NCI-H774 (cell line): ENCODE measurements around the gene DNM3.
A peak's percentile ranks its signal among the peaks of the same experiment; 100 is the strongest.
"Not testable (repeated sequence)": the region's sequence is repeated elsewhere in the genome, so short reads cannot be mapped to it uniquely, and the experiment has no call there.

Experiments used
- DNase-seq: peaks from one replicate; lab custom pipeline; 2025; lab: John Stamatoyannopoulos, UW

DNM3 gene

GRCh38 chr1:171841050-171841910, at the start of gene DNM3:
Gene DNM3 (plus strand): TSS chr1:171841498. CDS start chr1:171841657, 159 bp downstream.
- peak; percentile 74 for DNase-seq

DNA sequence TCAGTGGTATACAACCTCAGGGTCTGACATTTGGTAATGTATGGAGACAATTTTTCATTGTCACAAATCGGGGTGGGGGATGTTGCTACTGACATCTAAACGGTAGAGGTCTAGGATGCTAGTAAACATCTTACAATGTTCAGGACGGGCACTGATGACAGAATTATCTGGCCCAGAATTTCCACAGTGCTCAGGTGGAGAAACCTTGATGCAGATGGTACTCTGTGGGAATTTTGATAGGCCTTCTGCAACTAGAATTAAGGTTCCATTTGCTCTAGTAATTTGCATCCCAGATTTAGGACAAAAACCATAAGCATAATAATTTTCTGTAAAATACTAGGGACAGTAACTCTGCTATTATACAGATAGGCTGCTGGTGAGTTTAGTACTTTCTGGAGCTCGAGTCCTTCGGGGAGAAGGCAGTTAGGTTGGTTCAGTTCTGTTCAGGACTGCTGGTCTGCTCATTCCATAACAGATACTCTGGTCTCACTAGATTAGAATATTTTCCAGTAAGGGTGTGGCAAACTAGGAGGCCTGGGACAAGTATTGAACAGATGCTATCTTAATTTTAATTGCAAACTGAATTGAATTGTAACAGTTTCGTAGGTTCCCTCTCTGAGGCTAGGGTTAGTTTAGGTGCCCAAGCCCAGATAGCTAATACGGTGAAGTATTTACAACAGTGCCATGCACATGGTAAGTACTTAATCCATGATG, 48.5 kb upstream of the DNM3 start:
- no peak for DNase-seq

DNA sequence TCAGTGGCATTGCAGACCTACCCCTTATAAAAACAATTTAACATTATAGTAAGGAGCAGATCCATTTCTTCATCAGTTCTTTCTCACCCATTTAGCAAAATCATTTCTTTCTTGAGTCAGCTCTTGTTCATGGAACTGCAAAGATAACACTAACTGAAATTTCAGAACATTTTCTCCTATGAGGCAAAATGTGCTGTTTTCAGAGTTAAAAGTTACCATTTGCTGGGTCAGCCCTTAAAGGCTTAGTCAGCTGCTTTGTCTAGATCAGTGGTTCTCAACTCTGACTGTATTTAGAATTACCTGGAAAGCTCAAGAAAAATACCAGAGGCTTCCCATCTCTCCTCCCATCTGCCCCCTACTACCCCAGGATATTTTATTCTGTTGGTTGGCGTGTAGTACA, 47.7 kb upstream of the DNM3 start:
- DNase-seq, result no peak

- DNase-seq, result no peak
Observed at GRCh38 chr1:171794085-171794484, 47.2 kb upstream of the DNM3 start.

- no peak for DNase-seq
Observed at GRCh38 chr1:171796592-171796991, 44.7 kb upstream of the DNM3 start.

DNA sequence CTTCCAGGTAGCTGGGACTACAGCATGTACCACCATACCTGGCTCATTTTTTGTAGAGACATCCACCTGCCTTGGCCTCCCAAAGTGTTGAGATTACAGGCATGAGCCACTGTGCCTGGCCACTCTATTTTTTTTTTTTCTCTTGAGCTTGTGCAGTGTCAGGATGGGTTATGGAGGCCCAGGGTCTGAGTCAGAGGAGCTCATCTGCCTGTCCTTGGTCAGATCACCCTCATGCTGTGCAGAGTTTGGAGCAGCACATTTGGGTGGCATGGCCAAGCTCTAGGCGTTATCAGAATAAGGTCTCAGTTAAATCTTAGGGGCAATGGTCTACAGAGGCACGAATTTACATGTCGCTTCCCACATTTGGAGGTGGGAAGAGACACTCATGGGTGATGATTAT, 43.0 kb upstream of the DNM3 start:
- DNase-seq, result no peak

- no peak for DNase-seq
Observed at GRCh38 chr1:171798765-171799164, 42.5 kb upstream of the DNM3 start.

GRCh38 chr1:171799166-171799565, 42.1 kb upstream of the DNM3 start:
- DNase-seq, result no peak

- not testable (repeated sequence) for DNase-seq
Observed at GRCh38 chr1:171799698-171800097, 41.6 kb upstream of the DNM3 start.

- no peak for DNase-seq
Observed at GRCh38 chr1:171800342-171800741, 41.0 kb upstream of the DNM3 start.

DNA sequence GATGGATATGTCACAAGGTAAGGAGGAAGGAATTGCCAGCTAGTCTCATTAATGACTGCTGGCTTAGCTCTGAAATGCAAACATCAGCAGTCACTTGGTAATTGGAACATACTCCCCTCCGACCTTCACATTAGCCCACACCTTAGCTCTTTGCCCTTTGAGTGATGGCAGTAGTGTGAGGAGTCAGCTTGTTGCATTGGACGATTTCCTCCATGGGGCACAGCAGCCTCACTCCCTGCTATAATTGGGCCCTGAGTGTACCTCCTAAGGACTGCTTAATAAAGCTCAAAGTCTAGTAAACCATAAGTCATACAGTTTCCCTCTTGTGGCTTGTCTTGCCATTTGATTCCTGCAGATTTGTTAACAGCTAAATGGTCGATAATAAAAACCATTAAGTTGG, 40.4 kb upstream of the DNM3 start:
- DNase-seq, result no peak

DNA sequence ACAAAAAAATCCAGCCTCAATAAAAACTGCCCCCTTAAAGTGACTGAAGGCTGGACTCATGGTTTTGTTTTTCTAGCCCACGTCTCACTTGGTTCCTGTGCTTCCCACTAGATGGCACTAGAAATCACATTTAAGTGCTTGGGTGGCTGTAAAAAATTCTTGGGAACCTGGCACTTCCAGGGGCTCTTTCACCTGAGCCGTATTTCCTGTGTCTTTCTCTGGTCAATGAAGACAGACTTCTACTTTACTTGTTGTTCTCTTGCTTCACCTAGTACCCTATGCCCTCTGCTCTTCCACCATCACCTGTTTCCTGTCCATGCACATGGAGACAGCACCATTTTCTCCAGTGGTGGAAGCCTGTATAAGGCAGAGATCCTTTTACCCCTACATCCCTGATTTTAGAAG, 39.8 kb upstream of the DNM3 start:
- DNase-seq, result peak; percentile 34

DNA sequence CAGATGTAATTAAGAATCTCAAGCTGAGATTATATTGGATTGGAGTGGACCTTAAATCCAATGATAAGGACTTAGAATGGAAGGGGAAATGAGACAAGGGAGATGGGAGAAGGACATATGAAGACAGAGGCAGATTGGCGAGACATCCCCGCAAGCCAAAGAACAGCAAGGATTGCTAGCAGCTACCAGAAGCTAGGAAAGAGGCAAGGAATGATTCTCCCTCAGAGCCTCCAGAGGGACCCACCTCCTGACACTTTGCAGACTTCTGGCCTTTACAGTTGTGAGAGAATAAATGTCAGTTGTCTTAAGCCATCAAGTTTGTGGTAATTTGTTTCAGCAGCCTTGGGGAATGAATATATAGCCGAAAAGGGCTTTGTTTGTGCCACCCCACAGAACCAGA, 39.1 kb upstream of the DNM3 start:
- no peak for DNase-seq

- no peak for DNase-seq
Observed at GRCh38 chr1:171803045-171803444, 38.3 kb upstream of the DNM3 start.

DNA sequence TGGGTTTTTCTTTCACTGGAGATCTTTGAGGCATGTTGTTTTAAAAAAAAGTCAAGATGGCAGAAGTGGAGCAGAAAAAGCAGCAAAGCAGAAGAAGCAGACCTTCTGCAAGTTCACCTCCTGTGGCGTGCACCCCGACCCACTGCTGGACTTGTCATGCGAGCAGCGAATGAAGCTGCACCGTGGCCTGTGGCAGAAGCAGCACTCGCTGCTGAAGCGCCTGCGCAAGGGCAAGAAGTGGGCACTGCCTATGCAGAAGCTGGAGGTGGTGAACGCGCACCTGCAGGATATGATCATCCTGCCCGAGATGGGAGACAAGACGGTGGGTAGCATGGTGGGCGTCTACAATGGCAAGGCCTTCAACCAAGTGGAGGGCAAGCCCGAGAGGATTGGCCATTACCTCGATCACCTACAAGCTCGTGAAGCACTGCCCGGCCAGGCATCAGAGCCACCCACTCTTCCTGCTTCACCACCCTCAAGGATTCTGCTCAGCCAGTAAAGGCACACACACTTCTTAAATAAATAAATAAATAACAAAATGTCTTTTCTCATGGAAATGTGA, 37.8 kb upstream of the DNM3 start:
- no peak for DNase-seq

GRCh38 chr1:171805395-171806115, 35.7 kb upstream of the DNM3 start:
- DNase-seq, result no peak

- DNase-seq, result no peak
Observed at GRCh38 chr1:171807556-171807955, 33.7 kb upstream of the DNM3 start.

GRCh38 chr1:171809834-171810233, 31.5 kb upstream of the DNM3 start:
- no peak for DNase-seq

DNA sequence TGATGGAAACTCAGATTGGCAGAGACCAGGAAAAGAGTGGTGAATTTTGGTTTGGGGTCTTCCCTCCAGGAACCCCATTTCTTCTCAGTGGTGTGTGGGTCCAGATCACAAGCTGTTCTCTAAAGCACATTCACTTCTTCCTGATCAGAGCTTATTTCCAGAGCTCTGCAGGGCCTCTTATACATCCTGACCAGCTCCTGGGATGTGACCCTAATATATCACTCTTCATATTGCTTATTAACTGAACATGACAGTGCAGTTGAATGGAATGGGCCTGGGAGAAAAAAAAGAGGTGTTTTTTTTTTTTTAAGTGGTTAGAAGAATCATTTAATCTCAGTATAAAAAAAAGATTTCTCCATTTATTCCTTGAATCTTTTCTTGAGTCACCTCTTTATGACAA, 29.6 kb upstream of the DNM3 start:
- no peak for DNase-seq

DNA sequence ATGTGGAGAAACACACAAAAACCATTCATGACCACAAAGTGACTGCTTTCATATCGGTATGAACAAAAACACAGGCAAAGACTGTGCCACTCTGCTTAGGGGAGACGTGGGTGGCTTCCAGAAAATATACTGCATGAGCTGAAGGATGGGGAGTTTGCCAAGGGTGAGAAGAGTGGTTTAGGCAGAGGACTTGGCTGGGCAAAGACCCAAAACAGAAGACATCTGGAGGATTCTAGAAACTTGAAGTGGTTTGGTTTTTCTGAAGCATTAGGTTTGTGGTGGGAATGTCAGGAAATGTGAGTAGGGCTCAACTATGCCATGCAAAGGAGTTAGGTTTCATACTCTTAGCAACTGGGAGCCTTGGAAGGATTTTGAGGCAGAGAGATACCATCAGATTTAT, 26.6 kb upstream of the DNM3 start:
- no peak for DNase-seq

DNA sequence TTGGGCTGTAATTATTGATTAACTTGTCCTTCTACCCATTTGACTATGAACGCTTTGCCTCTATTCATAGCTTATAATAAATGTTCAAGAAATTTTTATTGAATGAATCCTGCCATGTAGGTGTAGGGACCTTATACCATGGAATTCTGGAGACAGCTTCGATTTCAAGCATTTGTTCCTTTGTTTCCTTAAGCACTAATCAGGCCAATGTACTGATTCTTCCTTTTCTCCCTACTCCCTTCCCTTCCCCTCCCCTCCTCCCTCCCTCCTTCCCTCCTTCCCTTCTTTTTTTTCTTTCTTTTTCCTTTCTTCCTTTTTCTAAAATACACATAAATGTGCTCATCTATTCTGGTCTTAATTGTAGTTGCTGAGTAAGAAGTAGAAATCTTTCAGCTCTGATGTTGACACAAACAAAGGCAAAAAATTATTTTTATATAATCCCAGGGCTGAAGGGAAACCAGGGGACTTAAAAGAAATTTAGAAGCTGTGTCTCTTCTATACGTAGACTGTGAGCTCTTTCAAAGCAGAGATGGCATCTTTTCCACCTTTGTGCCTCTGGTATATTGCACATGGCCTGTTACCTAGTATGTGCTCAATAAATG, 24.9 kb upstream of the DNM3 start:
- no peak for DNase-seq
